ENCODE measurements around the gene RGS17.
"Not testable (repeated sequence)": the region's sequence is repeated elsewhere in the genome, so short reads cannot be mapped to it uniquely, and the experiment has no call there.

GRCh38 chr6:152985300-152985699, 145.8 kb downstream of the RGS17 start:
- not testable (repeated sequence) for TF ChIP-seq CTCF, POLR2A (IDR thresholded peaks at IDR 0.05)

Measured in lower leg skin (tissue), 3 donors.